Stimulated activated CD4-positive, alpha-beta T cell treated with anti-CD3 and anti-CD28 coated beads, TNF-alpha, amount 100 ng/mL, for 4 hours (primary cell): ENCODE results near the gene POLD4.

Experiments used
- DNase-seq, 3 experiments: peaks; one replicate each; pipeline ENCODE4 v3.0.0-alpha.2; 2020; ENCODE audit warnings: low read depth in 3 of 3

Gene POLD4

GRCh38 chr11:67317205-67317887, 36.0 kb downstream of the POLD4 start:
- peak; percentile 97 to 99 (median 98) for DNase-seq

GRCh38 chr11:67316882-67317204, 36.5 kb downstream of the POLD4 start:
- no peak for DNase-seq

GRCh38 chr11:67315325-67315909, 37.9 kb downstream of the POLD4 start:
- DNase-seq = no peak

GRCh38 chr11:67314218-67314617, 39.1 kb downstream of the POLD4 start:
- no peak for DNase-seq

- no peak for DNase-seq
These were observed 40.0 kb downstream of the POLD4 start for GRCh38 chr11:67313125-67313890.

GRCh38 chr11:67312187-67313021, 40.9 kb downstream of the POLD4 start:
- no peak for DNase-seq

DNA sequence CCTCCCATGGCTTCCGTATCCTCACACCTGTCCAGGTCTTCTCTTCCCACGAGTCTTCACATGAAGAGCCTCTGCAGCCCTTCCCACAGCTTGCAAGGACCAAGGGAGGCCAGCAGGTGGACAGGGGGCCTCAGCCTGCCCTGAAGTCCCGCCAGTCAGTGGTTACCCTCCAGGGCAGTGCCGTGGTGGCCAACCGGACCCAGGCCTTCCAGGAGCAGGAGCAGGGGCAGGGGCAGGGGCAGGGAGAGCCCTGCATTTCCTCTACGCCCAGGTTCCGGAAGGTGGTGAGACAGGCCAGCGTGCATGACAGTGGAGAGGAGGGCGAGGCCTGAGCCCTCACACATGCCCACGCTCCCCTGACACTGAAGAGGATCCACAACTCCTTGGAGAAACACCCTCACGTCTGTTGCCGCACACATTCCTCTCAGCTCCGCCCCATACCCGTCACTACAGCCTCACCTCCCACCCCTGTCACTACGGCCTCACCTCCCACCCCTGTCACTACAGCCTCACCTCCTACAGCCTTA, 41.7 kb downstream of the POLD4 start:
- no peak for DNase-seq

- DNase-seq = no peak
These were observed 42.2 kb downstream of the POLD4 start for GRCh38 chr11:67311051-67311555.

- DNase-seq = no peak
These were observed 42.9 kb downstream of the POLD4 start for GRCh38 chr11:67310246-67311050.

- no peak for DNase-seq
These were observed 43.7 kb downstream of the POLD4 start for GRCh38 chr11:67309661-67310061.

DNA sequence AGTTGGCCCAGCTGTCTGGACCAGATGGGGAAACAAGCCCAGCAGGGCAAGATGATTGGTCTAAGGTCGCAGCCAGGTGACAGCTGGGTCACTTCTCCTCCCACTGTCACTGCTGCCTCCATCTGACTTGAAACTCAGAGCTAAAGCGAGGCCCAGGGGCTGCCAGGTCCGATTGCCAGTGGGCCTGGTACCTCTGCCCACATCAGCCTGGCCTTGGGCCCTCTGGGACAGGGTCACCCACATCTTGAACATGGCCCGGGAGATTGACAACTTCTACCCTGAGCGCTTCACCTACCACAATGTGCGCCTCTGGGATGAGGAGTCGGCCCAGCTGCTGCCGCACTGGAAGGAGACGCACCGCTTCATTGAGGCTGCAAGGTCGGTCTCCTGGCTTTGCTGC, 44.2 kb downstream of the POLD4 start:
- DNase-seq = no peak

GRCh38 chr11:67308031-67308866, 45.1 kb downstream of the POLD4 start:
- no peak for DNase-seq

- DNase-seq = no peak
These were observed 45.8 kb downstream of the POLD4 start for GRCh38 chr11:67307545-67308001.

DNA sequence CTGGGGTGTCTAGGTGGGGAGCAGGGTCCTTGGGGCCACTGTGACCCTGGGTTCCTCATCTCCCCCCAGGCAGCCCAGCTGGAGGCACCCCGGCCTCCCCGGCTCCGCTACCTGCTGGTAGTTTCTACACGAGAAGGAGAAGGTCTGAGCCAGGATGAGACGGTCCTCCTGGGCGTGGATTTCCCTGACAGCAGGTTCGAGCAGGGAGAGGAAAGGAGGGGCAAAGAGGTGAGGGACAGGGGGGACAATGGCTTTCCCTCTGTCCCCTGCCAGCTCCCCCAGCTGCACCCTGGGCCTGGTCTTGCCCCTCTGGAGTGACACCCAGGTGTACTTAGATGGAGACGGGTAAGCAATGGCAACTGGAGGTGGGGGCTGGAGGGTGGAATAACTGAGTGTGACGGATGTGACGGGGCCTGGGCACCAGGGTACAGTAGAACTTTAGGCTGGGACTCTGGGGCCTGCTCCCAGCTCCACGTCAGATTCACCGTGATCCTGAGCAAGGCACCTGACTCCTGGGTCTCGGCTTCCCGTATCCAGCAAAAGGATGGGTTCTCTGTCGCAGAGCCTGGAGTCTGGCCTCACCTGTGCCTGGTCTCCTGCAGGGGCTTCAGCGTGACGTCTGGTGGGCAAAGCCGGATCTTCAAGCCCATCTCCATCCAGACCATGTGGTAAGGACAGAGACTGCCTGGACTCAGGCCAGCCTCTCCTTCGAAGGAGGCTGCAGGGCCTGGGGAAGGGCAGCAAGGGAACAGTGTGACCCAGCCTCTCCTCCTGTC, 46.4 kb downstream of the POLD4 start:
- no peak for DNase-seq

- no peak for DNase-seq
These were observed 48.7 kb downstream of the POLD4 start for GRCh38 chr11:67304511-67305113.

DNA sequence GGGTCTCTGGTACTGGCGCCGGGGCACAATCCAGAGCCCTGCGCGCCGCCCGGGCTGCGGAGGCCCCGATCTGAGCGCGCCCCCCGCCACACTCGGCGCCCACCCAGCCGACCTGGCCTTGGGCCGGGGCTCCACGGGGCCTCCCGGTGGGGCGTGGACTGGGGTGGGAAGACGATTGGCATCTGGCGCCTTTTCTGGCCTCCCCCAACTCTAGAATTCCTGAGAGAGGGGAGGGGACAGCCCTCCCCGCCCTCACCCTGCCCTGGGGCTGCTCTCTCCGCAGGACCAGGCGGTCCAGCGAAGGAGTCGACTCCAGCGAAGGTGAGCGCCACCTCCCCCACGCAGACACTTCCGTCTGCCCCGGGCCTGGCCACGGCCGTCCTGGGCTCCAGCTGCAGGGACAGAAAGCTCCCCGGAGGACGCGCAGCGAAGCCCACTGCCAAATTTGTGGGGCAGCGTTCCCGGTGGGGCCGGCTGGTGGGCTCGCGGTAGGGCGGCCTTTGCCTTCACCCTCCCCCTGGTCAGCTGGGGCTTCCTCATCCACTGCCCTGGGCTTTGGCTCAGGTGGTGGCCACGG, 49.4 kb downstream of the POLD4 start:
- no peak for DNase-seq

GRCh38 chr11:67303132-67303834, 50.1 kb downstream of the POLD4 start, which contains the start of gene SSH3:
Gene SSH3, plus strand, starts transcription at chr11:67303530. Its CDS starts 96 bp downstream, at chr11:67303626.
- peak in 1 of 3 experiments; percentile 34 for DNase-seq
